ENCODE measurements around the gene SDCCAG8. TPM values are rescaled to one million over a fixed set of nuclear protein-coding genes. Genes with fewer than 3 reads are reported as not detected.
A peak's percentile ranks its signal among the peaks of the same experiment; 100 is the strongest.
"Not testable (repeated sequence)": the region's sequence is repeated elsewhere in the genome, so short reads cannot be mapped to it uniquely, and the experiment has no call there.

SDCCAG8 gene
- polyA plus RNA-seq, 4 donors = 32.5 to 47.3 (median 44.0) TPM

GRCh38 chr1:243323491-243323890, 67.7 kb downstream of the SDCCAG8 start:
- no peak for DNase-seq (ENCODE audit: low read depth in 4 of 4, low spot score in 2 of 4)

DNA sequence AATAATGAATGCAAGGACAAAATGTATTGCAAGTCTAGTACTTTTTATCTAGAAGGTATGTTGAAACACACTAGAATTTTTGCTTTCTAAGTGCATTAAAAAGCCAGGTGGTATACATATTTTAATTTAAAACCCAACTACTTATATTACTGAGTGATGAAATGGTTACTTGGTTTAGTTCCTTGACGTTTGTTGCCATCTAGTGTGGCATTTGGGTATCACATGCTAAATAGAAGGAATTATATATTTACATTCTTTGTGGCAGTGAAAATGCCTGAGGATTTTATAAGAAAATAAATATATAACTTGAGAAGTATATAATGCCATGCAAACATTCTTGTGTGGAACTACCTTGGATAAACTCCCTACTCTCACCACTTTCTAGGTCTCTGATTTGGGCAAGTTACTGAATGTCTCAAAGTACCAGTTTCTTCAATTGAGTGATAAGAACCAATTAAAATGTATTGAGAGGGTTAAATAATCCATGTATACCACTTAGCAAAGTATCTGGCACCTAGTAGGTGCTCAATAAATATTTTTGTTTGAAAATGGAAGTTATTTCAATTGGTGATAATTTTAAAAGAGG, 69.6 kb downstream of the SDCCAG8 start:
- no peak for DNase-seq (ENCODE audit: low read depth in 4 of 4, low spot score in 2 of 4)

DNA sequence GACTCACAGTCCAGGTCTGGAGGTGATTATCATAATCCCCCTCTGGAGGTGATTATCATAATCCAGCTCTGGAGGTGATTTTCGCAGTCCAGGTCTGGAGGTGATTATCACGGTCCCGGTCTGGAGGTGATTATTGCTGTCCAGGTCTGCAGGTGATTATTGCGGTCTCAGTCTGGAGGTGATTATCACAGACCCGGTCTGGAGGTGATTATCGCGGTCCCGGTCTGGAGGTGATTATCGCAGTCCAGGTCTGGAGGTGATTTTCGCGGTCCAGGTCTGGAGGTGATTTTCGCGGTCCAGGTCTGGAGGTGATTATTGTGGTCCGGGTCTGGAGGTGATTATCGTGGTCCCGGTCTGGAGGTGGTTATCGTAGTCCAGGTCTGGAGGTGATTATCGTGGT, 76.6 kb downstream of the SDCCAG8 start:
- no peak for DNase-seq (ENCODE audit: low read depth in 4 of 4, low spot score in 2 of 4)

GRCh38 chr1:243335292-243335691, 79.5 kb downstream of the SDCCAG8 start:
- DNase-seq (ENCODE audit: low read depth in 4 of 4, low spot score in 2 of 4) = no peak

DNA sequence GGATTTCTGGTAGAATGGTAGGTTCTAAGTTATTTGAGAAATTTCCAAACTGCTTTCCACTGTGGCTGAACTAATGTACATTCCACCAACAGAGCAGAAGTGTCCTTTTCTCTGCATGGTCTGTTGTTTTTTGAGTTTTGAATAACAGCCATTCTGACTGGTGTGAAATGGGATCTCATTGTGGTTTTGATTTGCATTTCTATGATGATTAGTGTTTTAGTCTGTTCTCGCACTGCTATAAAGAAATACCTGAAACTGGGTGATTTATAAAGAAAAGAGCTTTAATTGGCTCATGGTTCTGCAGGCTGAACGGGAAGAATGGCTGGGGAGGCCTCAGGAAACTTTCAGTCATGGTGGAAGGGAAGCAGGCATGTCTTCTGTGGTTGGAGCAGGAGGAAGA, 80.3 kb downstream of the SDCCAG8 start:
- no peak for DNase-seq (ENCODE audit: low read depth in 4 of 4, low spot score in 2 of 4)

GRCh38 chr1:243338848-243339247, 83.0 kb downstream of the SDCCAG8 start:
- DNase-seq (ENCODE audit: low read depth in 4 of 4, low spot score in 2 of 4) = not testable (repeated sequence)

DNA sequence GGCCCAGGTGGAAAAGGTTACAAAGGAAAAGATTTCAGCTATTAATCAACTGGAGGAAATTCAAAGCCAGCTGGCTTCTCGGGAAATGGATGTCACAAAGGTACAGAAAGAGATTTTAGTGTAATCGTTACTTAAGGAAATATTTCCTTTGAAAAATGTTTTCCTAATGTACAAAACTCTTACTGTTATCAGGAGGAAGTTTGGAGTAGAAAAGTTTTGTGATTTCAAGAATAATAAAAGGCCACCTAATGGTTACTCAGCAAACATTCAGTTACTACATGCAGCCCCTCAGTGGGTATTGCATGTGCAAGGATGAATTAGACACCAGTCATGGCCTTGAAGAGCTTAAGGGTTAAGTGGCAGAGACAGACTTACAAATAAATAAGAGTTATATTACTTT, 85.2 kb downstream of the SDCCAG8 start:
- DNase-seq (ENCODE audit: low read depth in 4 of 4, low spot score in 2 of 4) = no peak

GRCh38 chr1:243343970-243344937, 88.4 kb downstream of the SDCCAG8 start:
- peak in 3 of 4 donors; percentile 24 to 31 (median 29) for DNase-seq (ENCODE audit: low read depth in 4 of 4, low spot score in 2 of 4)

GRCh38 chr1:243345205-243345604, 89.4 kb downstream of the SDCCAG8 start:
- no peak for DNase-seq (ENCODE audit: low read depth in 4 of 4, low spot score in 2 of 4)

- DNase-seq (ENCODE audit: low read depth in 4 of 4, low spot score in 2 of 4) = no peak
These were observed 90.2 kb downstream of the SDCCAG8 start for GRCh38 chr1:243346016-243346415.

DNA sequence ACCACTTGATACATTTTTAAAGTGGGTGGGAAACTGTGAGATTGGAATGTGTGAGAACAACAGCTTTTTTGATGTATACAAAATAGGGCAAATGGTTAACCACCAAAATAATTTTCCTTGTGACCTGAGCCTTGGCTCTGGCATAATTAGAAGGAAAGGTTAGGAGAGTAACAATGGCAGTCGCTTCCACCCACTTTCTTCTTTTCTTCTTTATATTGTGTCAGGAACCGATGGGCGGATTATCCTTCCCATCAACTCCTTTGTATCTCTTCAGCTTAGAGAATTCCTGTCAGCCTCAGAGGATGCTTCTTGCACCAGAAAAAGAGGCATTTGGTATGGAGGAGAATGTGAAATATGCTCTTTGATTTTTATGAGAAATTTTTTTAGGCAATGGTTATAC, 90.6 kb downstream of the SDCCAG8 start:
- DNase-seq (ENCODE audit: low read depth in 4 of 4, low spot score in 2 of 4) = no peak

- no peak for DNase-seq (ENCODE audit: low read depth in 4 of 4, low spot score in 2 of 4)
These were observed 92.5 kb downstream of the SDCCAG8 start for GRCh38 chr1:243348331-243348730.

DNA sequence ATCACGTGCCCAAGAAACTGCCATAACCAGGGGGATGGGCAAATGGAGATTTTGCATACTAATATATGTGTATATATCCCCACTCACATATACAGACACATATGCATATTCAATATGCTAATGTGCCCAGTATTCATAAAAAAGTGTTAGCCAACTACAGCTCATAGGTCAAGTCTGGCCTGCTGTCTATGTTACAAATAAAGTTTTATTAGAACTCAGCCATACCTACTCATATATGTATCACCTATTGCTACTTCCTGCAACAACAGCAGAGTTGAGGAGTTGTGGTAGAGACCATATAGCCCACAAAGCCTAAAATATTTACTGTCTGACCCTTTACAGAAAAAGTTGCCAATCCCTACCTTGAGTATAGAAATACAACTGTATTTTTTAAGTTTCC, 93.3 kb downstream of the SDCCAG8 start:
- DNase-seq (ENCODE audit: low read depth in 4 of 4, low spot score in 2 of 4) = no peak

GRCh38 chr1:243351337-243351736, 95.5 kb downstream of the SDCCAG8 start:
- DNase-seq (ENCODE audit: low read depth in 4 of 4, low spot score in 2 of 4) = no peak

GRCh38 chr1:243354511-243355153, 98.8 kb downstream of the SDCCAG8 start:
- DNase-seq (ENCODE audit: low read depth in 4 of 4, low spot score in 2 of 4) = no peak

- DNase-seq (ENCODE audit: low read depth in 4 of 4, low spot score in 2 of 4) = no peak
These were observed 108.0 kb downstream of the SDCCAG8 start for GRCh38 chr1:243363832-243364231.

GRCh38 chr1:243364330-243364729, 108.5 kb downstream of the SDCCAG8 start:
- no peak for DNase-seq (ENCODE audit: low read depth in 4 of 4, low spot score in 2 of 4)

DNA sequence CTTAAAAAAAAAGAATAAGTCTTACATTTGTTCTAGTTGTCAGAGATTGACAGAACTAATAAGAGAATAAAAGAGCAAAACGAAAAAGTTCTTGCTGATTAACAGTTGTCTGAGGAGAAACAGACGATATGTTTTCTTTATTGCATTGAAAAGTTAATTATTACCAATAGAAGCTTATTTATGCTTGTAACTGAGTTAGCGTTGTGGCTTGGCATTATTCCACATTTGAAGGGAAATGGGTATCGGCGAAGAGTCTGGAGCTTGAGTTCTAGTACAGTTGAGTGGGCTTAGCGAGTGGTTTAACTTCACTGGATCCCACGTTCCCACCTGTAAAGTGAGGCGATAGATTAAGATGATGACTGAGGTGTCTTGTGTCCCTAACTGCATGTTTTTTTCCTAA, 109.0 kb downstream of the SDCCAG8 start:
- no peak for DNase-seq (ENCODE audit: low read depth in 4 of 4, low spot score in 2 of 4)

DNA sequence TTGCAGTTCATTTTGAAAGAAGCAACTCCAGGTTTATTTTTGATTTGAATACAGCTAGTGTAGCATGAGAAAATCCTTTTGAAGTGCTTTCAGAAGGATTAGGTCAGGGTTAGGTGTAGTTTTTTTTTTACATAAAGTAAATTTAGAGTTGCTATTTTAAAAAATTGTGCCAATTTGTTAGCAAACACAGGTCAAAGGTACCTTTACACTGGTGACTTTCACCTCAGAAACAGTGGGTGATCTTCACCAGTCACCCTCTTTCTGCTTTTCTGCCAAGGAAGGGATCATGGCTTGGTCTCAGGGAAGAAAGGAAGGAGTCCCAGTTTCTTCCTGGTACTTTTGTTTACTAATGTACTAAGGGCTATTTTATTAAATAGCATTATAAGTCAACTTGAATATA, 111.5 kb downstream of the SDCCAG8 start:
- no peak for DNase-seq (ENCODE audit: low read depth in 4 of 4, low spot score in 2 of 4)

- DNase-seq (ENCODE audit: low read depth in 4 of 4, low spot score in 2 of 4) = no peak
These were observed 118.6 kb downstream of the SDCCAG8 start for GRCh38 chr1:243374412-243374811.

DNA sequence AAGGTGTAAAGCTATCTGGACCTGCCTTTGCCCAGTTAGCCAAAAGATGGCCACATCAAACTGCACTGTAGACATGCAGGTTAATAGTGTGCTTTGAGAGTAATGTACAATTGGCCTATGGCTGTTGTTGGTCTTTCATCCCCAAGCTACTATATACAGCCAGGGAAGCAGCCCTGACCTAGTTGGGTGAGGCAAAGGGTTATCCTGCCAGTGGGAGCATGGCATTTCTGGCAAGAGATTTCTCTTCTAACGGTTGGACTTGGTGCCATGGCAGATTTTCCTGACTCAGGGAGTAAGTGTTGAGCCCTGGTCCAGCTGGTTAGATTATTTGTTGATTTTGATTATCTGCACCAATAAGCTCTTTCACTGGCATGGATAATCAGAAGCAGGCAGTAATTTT, 119.8 kb downstream of the SDCCAG8 start:
- DNase-seq (ENCODE audit: low read depth in 4 of 4, low spot score in 2 of 4) = no peak

GRCh38 chr1:243378669-243379068, 122.8 kb downstream of the SDCCAG8 start:
- no peak for DNase-seq (ENCODE audit: low read depth in 4 of 4, low spot score in 2 of 4)

Measured in left renal cortex interstitium (tissue), 4 donors.